NCI-H446 treated with DMSO at 0.1 percent for 48 hours (cell line): ENCODE measurements around the gene E2F4.

Source experiments
- DNase-seq: peaks from one replicate; lab custom pipeline; 2025; lab: John Stamatoyannopoulos, UW

The E2F4 gene, protein sequence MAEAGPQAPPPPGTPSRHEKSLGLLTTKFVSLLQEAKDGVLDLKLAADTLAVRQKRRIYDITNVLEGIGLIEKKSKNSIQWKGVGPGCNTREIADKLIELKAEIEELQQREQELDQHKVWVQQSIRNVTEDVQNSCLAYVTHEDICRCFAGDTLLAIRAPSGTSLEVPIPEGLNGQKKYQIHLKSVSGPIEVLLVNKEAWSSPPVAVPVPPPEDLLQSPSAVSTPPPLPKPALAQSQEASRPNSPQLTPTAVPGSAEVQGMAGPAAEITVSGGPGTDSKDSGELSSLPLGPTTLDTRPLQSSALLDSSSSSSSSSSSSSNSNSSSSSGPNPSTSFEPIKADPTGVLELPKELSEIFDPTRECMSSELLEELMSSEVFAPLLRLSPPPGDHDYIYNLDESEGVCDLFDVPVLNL

DNA sequence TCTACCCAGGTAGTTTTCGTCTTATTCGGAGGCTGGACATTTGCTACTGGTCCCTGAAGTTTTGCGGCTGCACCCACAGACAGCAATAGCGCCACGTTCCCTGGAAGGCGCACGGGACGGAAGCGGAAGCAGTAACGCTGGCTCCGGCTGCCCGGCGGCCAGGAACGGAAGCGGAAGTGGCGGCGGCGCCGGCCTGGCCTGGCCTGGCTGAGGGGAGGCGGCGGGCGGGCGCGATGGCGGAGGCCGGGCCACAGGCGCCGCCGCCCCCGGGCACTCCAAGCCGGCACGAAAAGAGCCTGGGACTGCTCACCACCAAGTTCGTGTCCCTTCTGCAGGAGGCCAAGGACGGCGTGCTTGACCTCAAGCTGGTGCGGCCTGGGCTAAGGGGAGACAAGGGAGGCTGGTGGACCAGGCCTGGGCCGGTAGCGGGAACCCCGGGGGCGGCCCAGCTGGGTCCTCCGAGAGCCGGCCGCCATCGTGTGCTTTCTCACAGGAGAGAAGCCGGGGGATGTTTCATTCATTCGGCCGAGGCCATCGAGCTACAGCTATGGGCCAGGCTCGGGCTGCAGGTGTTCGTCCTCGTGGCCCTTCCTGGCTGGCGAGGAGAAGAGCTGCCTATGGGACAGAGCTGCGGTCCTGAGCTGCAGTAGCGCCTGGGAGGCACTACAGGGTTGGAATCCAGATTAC, at the start of gene E2F4:
Gene E2F4, plus strand, starts transcription at position 161 of the 687 bp plus-strand sequence. Its CDS starts 73 bp downstream, at position 234.
- DNase-seq: peak; percentile 73

DNA sequence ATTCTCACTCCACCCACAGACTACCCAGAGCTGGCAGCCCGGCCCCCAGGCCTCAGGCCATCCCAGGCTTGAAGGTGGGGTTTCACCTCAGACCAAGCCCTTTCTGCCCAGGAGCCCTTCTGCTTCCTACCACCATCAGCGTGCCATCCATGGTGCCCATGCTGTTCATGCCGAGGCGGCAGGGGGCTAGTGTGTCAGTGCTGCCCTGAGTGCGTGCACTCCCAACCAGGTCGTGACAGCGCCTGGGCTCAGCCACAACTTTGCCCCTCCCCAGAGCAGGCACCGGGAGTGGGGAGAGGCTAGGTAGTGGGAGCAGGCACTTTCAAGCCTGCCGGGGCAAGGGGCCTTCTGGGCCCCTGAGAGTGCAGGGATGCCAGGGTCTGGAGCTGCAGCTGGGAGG, 49.6 kb upstream of the E2F4 start:
- DNase-seq: no peak

DNA sequence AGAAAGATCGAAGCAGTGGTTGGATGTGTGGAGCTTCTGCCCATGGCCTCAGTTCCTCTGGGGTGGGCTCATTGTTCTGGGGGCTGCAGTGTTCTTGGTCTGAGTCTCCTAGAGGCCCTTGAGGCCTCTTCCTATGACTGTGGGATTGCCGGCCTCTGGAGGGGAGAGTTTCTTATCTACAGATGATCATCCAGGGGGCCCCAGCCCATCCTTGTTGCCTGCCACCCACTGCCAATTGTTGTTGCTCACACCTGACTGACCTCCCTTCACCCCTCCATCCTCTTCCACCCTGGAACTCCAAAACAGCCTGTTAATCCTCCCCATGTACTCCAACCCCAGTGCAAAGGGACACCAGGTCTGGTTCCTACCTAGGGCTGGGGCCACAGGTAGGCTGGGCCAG, 47.0 kb upstream of the E2F4 start:
- DNase-seq: no peak

DNA sequence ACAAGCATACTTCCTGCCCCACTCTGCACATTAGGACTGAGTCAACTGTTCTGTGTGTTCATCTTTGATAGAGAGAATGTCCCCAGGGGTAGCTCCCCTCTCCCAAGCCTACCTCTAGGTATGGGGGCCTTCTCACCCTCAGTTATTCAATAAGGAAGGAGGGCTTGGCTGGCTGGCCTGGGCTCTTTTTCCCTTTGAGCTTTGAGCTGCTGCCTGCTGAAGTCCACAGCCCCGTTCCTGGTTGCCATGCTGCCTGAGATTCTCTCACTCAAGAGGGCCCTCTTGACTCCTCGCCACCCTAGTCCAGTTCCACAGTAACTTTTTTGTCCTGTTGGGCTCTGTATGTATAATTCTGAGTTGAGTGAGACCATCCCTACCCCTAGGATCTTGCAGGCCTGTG, 46.2 kb upstream of the E2F4 start:
- DNase-seq: no peak

DNA sequence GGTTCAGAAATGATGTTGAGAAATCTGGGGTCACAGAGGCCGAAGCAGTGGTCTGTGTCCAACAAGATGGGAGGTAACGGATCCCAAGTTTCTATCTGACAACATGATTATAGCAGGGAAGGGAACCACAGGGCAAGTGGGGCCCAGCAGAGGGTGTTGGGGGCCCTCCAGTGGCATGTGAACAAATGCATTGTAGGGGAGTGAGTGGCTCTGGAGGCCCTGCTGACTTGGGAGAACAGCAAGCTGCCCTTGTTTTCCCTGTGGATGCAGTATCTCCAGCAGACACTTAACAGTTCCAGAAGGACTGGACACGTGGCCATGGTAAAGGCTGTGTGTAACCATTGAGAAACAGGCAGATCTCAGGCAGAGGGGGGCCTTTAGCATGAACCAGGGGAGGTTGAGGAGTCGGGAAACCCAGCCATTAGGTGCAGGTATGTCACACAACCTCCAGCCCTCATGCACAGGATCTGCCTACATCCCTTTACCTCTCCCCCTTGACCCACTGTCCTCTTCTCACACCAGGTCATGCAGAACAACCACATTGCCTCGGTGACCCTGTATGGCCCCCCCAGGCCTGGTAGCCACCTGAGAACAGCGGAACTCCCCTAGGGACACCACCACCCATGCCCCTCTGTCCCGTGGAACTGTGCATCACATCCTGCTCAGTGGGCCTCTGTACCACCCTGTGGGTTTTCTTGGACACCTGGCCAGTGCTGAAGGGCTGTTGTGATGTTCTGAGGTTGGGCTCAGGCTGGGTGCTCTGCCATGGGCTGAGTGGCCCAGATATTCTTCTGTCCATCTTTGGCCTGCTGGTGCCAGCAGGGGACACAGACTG, 45.2 kb upstream of the E2F4 start:
- no peak for DNase-seq

DNA sequence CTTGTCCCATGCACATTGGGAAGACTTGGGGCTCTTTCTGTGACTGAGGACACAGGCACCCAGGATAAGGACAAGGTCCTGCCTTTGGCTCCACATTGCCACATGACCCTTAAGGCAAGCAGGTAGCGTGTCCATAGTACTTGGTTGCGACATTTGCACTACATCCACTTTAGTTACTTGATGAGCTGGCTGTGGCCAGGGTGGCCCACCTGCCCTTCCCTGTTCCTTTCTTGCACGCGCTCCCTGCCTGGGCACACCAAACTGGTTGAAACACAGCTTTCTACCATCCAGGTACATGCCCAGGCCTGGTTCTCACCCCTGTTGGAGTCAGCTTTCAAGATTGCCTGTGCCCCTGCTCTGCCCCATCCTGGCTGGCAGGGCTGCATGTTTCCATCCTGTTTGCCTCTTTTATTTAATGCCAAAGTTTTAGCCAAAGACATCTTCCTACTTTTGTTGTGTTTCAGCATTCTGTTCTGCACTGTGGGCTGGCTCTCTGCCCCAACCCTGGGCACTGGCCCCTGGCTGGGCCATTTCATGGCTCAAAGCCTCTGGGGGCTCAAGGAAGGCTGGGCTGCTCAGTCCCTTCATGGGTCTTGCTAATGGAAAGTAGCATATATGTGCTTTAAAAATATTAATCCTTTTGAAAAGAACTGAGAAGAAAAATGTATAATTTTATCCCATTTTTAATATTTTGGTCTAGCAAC, 44.4 kb upstream of the E2F4 start:
- DNase-seq: no peak

DNA sequence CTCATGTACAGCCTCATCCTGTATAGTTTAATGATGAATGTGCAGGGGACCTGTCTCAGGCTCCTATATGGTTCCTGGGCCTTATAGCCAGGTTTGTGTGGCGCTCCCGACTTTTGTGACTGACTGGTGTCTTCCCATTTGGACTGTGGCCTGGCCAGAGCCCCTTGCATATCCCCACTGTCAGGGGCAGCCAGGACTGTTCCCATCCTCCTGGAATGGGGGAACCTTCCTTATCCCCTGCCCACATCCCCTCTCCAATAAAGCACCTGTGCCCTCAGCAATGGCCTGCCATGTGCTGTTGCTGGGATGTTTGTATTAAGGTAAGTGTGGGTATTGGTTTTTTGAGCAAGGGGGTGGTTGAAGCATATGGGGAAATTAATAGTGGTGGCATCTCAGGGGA, 43.7 kb upstream of the E2F4 start:
- no peak for DNase-seq

DNA sequence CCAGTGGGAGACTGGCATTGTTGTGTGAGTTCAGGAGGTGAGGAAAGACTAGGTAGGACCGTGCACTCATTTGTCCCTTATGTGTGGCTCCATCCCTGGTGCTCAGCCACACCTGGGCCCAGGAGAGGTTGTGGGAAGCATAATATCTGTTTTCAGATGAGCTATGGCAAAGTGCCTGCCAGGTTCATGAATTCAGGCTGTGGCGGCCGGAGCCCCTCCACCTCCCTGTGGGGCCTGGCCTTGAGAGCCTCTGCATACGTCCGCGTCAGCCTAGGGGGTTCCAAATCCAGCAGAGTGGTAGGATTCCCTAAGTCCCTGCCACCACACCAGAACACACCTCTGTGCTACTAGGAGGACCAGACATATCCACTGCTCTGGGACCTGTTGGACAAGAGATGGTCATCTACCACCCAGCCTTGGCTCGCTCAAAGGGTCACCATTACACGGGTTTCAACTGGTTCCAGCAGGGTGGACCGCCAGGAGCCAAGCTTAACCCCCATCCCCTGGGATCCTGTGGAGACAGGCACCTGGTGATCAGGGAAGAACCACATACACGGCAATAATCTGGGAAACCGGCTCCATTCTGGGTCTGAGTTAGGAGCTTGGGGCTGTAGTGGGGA, 43.2 kb upstream of the E2F4 start:
- DNase-seq: no peak

DNA sequence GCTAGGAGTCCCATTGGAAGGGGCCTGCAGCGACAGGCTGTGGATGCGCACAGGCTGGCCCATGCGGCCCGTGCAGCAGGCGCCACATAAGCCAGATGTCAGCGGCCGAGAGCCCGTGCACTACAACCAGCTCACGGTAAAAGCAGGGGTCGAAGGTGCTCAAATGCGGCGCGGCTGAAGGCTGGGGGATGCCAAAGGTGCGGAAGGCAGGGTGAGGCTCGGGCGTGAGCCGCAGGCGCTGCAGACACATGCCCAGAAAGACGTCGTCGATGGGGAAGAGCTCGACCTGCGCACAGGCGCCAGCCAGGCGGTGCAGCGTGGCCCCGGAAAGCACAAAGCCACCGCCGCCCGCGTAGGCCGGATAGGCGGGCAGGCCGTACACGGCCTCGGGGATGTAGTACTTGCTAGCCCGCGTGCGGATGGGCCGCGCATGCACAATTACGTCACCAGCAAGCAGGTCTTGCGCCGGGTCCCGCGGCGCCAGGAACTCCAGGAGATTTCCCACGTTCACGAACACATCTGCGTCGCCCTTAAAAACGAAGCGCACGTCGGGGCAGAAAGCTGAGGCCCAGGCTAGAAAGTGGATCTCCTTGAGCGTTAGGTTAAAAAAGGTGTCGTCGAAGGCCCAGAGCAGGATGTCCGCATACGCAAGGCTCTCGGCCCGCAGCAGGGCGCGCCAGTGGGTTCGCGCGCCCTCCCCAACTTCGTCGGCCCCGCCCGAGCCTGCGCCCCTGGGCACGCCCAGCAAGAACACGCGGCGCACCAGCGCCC, 42.5 kb upstream of the E2F4 start:
- no peak for DNase-seq

DNA sequence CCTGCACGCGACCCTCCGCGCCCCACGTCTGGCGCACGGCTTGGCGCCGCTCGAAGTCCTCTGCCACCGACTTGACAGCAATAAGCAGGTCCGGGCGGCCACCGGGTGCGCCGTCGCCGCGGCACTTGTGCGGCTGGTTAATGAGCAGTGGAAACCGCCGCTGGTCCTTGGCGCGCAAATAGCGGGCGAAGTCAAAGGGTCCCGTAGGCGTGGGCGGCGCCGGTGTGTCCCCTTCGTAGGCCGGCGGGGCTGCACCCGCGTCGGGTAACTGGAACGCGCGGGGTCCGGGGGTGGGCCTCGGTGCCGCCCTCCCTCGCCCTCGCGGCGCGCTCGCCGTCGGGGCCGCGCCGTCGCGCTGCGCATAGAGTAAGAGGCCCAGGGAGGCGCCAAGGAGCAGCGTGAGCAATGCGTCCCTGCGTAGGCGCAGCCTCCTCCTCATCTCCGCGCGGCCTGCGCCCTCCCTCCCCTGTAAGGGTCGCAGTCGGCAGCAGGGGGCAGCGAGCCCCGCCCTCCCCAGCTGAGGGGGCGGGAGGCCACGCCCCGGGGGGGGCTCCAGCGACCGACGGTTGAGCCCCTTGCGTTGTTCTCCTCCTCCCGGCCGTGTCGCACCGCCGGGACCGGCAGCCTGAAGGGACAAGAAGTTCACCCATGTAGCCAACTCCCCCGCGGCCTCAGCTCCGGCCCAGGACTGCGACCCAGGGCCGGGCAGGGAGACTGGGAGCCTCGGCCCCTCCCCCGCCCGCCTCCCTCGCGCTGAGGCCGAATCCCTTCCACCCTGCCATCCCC, 41.7 kb upstream of the E2F4 start:
- no peak for DNase-seq

DNA sequence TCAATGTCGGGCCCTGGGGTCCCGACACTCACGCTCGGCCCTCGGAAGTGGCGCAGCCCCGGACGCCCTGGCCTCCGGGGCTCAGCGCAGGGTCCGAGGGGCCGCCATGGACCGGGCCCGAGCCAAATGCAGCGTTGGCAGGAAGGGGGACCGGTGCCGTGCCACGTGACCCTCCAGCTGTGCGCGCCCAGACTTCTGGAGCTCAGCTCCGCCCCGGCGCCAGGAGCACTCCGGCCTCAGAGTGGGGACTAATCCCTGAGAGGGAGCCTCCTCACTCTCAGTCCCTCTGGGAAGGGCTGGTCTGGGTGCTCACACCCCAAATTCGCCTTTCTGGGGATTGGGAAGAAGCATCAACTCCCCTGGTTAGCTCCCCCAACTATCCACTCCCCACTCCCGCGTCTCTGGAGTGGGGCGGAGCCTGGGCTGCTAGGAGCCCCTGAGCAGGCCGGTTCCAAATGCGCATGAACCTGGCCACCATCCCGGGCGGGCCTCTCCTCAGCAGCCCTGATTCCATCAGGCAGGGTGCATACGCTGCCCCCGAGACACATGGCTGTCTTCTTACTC, 41.0 kb upstream of the E2F4 start, which contains the start of gene B3GNT9:
Gene B3GNT9, minus strand, starts transcription at position 166 of the 564 bp plus-strand sequence. CDS start 513 bp downstream, outside the sequence.
- DNase-seq: peak; percentile 45

DNA sequence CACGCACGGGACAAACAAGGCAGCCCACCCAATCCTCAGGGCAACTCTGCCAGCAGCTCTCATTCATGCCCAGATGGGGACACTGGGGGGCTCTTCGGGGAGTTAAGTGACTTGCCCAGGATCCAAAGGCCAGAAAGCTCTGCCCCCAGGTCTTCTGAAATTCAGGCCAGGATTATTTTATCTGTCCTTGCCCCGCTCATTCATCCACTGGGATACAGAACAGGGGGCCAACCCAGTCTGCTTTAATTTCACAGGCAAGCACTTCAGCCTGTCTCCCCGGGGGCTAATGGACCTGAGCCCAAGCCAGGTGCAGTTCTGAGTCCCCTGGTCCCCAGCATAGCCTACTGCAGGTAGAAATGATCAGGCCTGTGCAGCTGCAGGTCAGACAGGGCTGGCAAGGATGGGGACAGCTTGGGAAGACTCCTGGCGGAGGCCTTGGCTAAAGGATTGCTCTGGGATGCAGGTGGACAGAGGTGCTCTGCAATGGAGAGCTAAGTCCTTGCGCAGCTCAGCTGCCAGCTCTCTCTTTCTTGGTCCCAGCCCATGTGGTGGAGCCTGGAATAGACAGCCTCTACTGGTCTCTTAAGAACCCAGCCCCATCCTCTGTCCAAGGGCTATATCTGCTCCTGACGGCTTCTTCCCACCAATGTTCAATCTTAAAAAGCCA, 40.4 kb upstream of the E2F4 start:
- DNase-seq: no peak

DNA sequence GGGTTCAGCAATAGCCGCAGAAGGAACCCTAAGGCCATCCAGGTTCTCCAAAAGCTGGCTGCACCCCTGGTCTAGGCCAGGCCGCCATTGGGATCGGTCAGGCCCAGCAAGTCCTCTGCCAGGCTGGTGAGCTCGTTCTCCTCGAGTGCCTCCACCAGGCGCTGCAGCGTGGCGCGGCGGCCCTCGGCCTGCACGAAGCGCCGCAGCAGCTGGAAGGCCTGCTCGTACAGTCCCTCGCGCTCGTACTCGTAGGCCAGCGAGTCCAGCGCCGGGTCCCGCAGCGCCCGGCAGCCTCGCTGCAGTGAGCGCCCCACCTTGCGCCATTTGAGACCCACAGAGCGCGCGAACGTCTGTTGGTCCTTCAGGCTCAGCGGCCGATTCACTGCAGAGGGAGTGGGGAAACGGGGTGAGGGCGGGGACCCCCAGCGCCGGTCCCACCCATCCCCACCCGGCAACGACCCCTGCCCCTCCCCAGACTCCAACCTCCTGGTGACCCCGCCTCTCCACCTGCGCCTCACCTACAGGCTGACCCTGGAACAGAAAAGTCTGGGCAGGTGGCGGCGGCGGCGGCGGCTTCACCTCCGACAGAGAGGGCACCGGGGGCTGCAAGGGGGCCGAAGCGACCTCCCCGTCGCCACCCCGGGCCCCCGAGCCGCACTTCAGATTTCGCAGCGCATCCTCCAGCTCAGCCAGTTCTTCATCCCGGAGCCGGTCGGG, 37.2 kb upstream of the E2F4 start:
- DNase-seq: no peak

DNA sequence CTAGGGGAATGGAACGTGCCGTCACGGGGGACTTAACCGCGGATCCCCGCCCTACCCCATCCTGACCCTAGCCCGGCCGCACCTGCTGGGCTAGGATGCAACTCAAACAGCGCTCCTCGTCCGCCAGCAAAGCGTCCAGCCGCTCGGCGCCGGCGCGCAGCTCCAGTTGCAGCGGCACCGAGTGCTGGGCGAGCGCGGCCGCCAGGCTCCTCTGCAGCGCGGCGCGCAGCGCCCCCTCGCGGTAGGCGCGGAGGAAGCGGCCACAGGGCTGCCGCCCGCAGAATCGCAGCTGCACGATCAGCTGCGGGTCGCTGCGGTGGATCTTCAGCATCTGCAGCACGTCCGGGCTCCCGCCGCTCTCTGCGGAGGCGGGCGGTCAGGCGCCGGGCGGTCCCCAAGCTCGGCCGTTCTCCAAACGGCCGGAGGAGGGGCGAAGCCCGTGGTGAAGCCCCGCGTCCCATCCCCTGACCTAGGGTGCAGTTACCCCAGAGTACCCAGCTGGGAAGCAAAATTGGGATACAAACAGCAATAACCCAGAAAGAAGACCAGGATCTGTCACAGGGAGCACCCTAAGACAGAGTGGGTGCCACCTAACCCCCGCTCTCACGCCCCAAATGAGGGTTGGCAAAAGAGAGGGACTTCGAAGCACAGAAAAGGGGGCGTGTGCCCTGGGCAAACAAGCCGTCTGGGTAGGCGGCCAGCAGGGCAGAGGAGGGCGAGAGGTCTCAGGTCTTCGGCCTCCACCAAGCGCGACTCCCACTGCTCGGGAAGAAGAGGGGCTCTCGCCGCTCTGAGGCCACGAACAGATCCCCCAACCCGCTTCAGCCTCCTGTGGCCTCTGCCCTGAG, 36.4 kb upstream of the E2F4 start:
- peak; percentile 9 for DNase-seq

DNA sequence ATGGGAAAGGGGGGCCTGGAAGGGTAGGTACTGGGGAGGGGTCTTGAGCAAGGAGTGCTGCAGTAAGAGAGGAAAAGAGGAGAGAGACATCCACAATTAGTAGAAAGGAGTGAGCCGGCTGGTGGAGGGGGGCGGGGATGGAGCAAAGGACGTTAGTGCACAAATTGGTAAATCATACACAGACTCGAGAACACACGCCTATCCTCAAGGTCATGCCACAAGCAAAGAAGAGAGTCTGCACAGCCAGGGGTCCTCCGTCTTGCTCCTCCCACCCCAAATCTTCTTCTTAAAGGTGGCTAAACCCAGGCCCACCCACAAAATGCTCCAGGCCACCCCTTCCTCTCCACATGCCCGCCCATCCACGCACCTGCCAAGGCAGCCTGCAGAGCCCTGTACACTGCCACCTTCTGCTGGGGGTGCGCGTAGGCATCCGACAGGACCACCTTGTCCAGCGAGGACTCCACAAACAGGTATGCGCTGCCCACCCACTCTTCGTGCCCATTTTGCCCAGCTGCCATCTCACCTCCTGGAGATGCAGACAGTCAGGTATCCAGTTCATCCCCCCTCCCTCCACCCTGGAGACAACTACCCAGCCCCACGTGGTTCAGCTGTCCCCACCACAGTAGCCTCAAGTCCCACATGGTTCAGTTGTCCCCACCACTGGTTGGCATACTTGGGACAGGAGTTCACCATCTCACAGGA, 35.7 kb upstream of the E2F4 start:
- no peak for DNase-seq

DNA sequence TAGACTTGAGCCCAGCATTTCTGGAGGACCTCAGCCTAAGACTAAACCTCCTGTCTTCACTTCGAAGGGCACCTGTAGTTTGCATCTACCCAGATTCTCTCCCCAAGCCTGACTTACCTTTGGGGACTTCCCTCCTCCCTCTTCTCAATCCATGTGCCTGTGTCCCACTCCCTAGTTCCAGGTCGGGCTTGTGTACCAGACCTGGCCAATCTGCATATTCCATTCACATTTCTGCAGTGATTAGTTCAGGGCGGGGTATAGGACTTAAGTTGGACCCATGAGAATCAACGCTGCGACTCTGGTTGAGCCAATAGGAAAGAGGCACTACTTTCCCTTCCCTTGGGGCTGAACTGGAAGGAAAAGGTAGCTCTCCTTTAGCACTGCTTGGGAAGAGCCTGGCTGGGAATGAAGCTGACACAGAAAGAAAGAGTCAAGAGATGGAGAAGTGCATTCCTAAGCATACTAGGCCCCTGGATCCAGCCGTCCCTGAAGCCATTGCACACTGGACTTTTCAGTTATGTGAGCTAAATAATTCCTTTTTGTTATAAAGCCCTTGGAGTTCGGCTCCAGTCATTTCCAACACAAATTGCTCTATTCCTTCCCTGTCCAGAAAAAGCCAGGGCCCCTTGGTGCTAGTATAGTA, 34.7 kb upstream of the E2F4 start:
- no peak for DNase-seq
